Pancreas (tissue), 10 donors: ENCODE results near the gene PCDHGA9. TPM values are rescaled to one million over a fixed set of nuclear protein-coding genes. Genes with fewer than 3 reads are reported as not detected.
"Not testable (repeated sequence)": the region's sequence is repeated elsewhere in the genome, so short reads cannot be mapped to it uniquely, and the experiment has no call there.

ENCODE experiments used
- ATAC-seq, 4 donors: fragments of 200-7000 bp; cut with Tn5 transposase; one replicate each; pipeline versions ENCODE4 v1.8.0 to v1.9.1; 2020; ENCODE audit warnings: mild to moderate bottlenecking in 4 of 4, moderate library complexity in 4 of 4
- DNase-seq, 6 donors: peaks; one replicate each; pipeline ENCODE4 v3.0.0-alpha.2; 2020
- FAIRE-seq: peaks from 2 replicates; lab custom pipeline; 2012; peaks lifted over from hg19 to GRCh38; lab: Jason Lieb, UNC
- H3K27ac ChIP-seq, 4 donors: fragments of 200-600 bp; sonication (generic); 1 replicate in 3 of 4; 2 replicates in 1 of 4; pipeline versions ENCODE4 v1.5.0 to v1.8.0; 2020
- H3K27me3 ChIP-seq, 4 donors: fragments of 200-600 bp; one replicate each; pipeline ENCODE4 v1.8.0; 2021
- H3K36me3 ChIP-seq, 3 donors: fragments of 200-600 bp; sonication (generic) in 1 of 3; one replicate each; pipeline versions ENCODE4 v1.5.0 to v1.8.0; 2020 to 2021
- H3K4me1 ChIP-seq, 3 donors: fragments of 200-600 bp; one replicate each; pipeline ENCODE4 v1.8.0; 2021
- H3K4me3 ChIP-seq, 4 donors: fragments of 200-600 bp; sonication (generic) in 2 of 4; one replicate each; pipeline versions ENCODE4 v1.5.0 to v1.8.0; 2020 to 2021
- H3K9me3 ChIP-seq, 4 donors: fragments of 200-600 bp; one replicate each; pipeline ENCODE4 v1.8.0; 2021
- CTCF ChIP-seq, 4 donors: fragments of 200-600 bp; sonication (generic) in 3 of 4; IDR thresholded peaks; one replicate each; pipeline versions ENCODE4 v1.5.0 to v1.8.0; 2021; ENCODE audit warnings: antibody characterized with exemption in 4 of 4
- WGBS, 2 donors: extraction: QIAGEN DNeasy Blood & Tissue Kit; methylation state at CpG; one replicate each; pipeline ENCODE4 v1.1.7; 2013; 5-methylcytosine and 5-hydroxymethylcytosine counted together
- intact Hi-C, 3 donors: fragments of 100-400 bp; cut with DNase I; formaldehyde crosslinking; loops; one replicate each; pipeline versions ENCODE4 v1.11.1 to v1.14.2; 2022
- polyA plus RNA-seq, 2 donors: library from polyadenylated mRNA; stranded (reverse); fragments of 200-250 nt; gene quantifications; one replicate each; pipeline ENCODE4 v1.2.3, GENCODE V29; 2013
- total RNA-seq, 6 donors: library from RNA; stranded (reverse); fragmentation: NEBNext Ultra II Directional in 4 of 6; extraction: Animal tissue kit (Norgen Biotek cat#: 25700) in 4 of 6; gene quantifications; one replicate each; pipeline versions ENCODE4 v1.2.1 to v1.2.4, GENCODE V29; 2021 to 2023
- donor health status: healthy with polysubstance abuse.
- donor health status: DM: no; HTN: no; CAD: no; lungs with moderate emphysema.
- donor health status: DM: no; HTN: no; CAD: no.
- donor health status: control.
- donor health status: control.
- donor health status: Bipolar disorder and iron deficiency.
- donor health status: DM: yes; HTN: yes; CAD: no.
- donor health status: DM: no; HTN: no; CAD: no.
- donor health status: DM: no; HTN: no; CAD: no.
- donor health status: DM: yes; HTN: yes; CAD: no.

Gene PCDHGA9
- total and polyA plus RNA-seq, 8 donors = 0.31 to 3.0 (median 2.0) TPM

GRCh38 chr5:141407790-141408505 lies 5.4 kb downstream of the PCDHGA9 start, which contains the start of gene PCDHGB6:
Gene PCDHGB6, plus strand, starts transcription at chr5:141408021. Its CDS starts 182 bp downstream, at chr5:141408203.
- not testable (repeated sequence) for H3K27me3 ChIP-seq, H3K27ac ChIP-seq, H3K4me1 ChIP-seq, H3K36me3 ChIP-seq, FAIRE-seq
- peak in 2 of 6 donors; percentile 35 to 36 for DNase-seq
- WGBS, 2 donors = 11 to 13% methylated on average over 46 to 51 of the region's 51 CpGs
- Histone ChIP-seq H3K4me3 (peak within 1 kb of the TSS in 2 of 4 donors; percentile 12 to 26), H3K9me3 (peaks cover 0 to 10% (median 4%) of the 10 kb centered on the region in 4 donors)
- ATAC-seq = peak; percentile 56 to 90 (median 78)
- intact Hi-C loops = loop anchor here in 1 of 3 donors (10.0 kb wide), 1 partner anchor 147 kb away; no protein-coding TSS in a partner anchor
- peak in 3 of 4 donors; percentile 19 to 36 (median 20) for TF ChIP-seq CTCF (IDR thresholded peaks at IDR 0.05)

GRCh38 chr5:141409598-141410306 lies 7.2 kb downstream of the PCDHGA9 start:
- H3K27me3 ChIP-seq = no peaks in the 10 kb centered on the region
- intact Hi-C loops = loop anchor here in 1 of 3 donors (10.0 kb wide), 2 partner anchors 115 to 145 kb away; no protein-coding TSS in a partner anchor
- 20 to 21% methylated on average over 62 to 64 of the region's 64 CpGs for WGBS, 2 donors
- no peaks in the 10 kb centered on the region for H3K36me3 ChIP-seq
- no peak overlapping the region for H3K4me3 ChIP-seq
- ATAC-seq (no peak), FAIRE-seq (no peak), DNase-seq (peak in 1 of 6 donors; percentile 27)
- H3K27ac ChIP-seq = no peak overlapping the region
- no peaks in the 10 kb centered on the region for H3K4me1 ChIP-seq
- no peak for TF ChIP-seq CTCF (IDR thresholded peaks at IDR 0.05)
- H3K9me3 ChIP-seq = peaks cover 0 to 18% (median 4%) of the 10 kb centered on the region in 4 donors

GRCh38 chr5:141411575-141411974 lies 9.0 kb downstream of the PCDHGA9 start:
- WGBS, 2 donors = 60 to 61% methylated on average over 3 of the region's 3 CpGs
- H3K4me3 ChIP-seq = no peak overlapping the region
- H3K27ac ChIP-seq = no peak overlapping the region
- no peaks in the 10 kb centered on the region for H3K36me3 ChIP-seq
- no peak for TF ChIP-seq CTCF (IDR thresholded peaks at IDR 0.05)
- no peaks in the 10 kb centered on the region for H3K27me3 ChIP-seq
- intact Hi-C loops = loop anchor here in 1 of 3 donors (10.0 kb wide), 1 partner anchor 113 kb away; no protein-coding TSS in a partner anchor
- no peaks in the 10 kb centered on the region for H3K4me1 ChIP-seq
- DNase-seq (no peak), ATAC-seq (no peak), FAIRE-seq (no peak)
- peaks cover 0 to 18% (median 4%) of the 10 kb centered on the region in 4 donors for H3K9me3 ChIP-seq

- TF ChIP-seq CTCF (IDR thresholded peaks at IDR 0.05) = peak in 2 of 4 donors; percentile 13 to 17
- DNase-seq = peak in 1 of 6 donors; percentile 46
- H3K4me1 ChIP-seq = no peaks in the 10 kb centered on the region
- intact Hi-C loops = loop anchor here in 1 of 3 donors (10.0 kb wide), 1 partner anchor 112 kb away; no protein-coding TSS in a partner anchor
- no peaks in the 10 kb centered on the region for H3K36me3 ChIP-seq
- peak within 1 kb of the TSS in 1 of 4 donors; percentile 18 for H3K4me3 ChIP-seq
- peaks cover 0 to 23% (median 5%) of the 10 kb centered on the region in 4 donors for H3K9me3 ChIP-seq
- 20 to 27% methylated on average over 31 of the region's 31 CpGs for WGBS, 2 donors
- no peak for FAIRE-seq
- peak; percentile 55 to 68 (median 68) for ATAC-seq
- H3K27me3 ChIP-seq = no peaks in the 10 kb centered on the region
- no peak within 1 kb of the TSS for H3K27ac ChIP-seq
Observed at GRCh38 chr5:141412854-141413539, 10.4 kb downstream of the PCDHGA9 start, which contains the start of gene PCDHGA10. Gene PCDHGA10, plus strand, starts transcription at chr5:141412987. Its CDS starts 189 bp downstream, at chr5:141413176.
